Psoas muscle (tissue), 8 donors: ENCODE data around the gene S1PR5. TPM values are rescaled to one million over a fixed set of nuclear protein-coding genes. Genes with fewer than 3 reads are reported as not detected.

Experiments used
- ATAC-seq, 4 donors: fragments of 200-7000 bp; cut with Tn5 transposase; one replicate each; pipeline ENCODE4 v1.9.1; 2020; ENCODE audit warnings: moderate library complexity in 3 of 4, mild to moderate bottlenecking in 2 of 4
- DNase-seq, 2 donors: peaks; one replicate each; pipeline ENCODE4 v3.0.0-alpha.2; 2020
- H3K27ac ChIP-seq: fragments of 200-600 bp; one replicate; pipeline ENCODE4 v1.8.0; 2022
- H3K27me3 ChIP-seq, 3 donors: fragments of 200-600 bp in 1 of 3; one replicate each; pipeline versions ENCODE4 v1.6.1 to v1.8.0; 2013 to 2022; ENCODE audit warnings: low read length in 2 of 3, mild to moderate bottlenecking in 2 of 3, moderate library complexity in 1 of 3; ENCODE audit not compliant: insufficient read depth in 3 of 3
- H3K36me3 ChIP-seq, 2 donors: fragments of 200-600 bp in 1 of 2; one replicate each; pipeline versions ENCODE4 v1.6.1 to v1.8.0; 2013 to 2022; ENCODE audit warnings: low read depth in 1 of 2, mild to moderate bottlenecking in 1 of 2, moderate library complexity in 1 of 2; ENCODE audit not compliant: insufficient read depth in 1 of 2
- H3K4me1 ChIP-seq: fragments of 200-600 bp; one replicate; pipeline ENCODE4 v1.8.0; 2022
- H3K4me3 ChIP-seq: fragments of 200-600 bp; one replicate; pipeline ENCODE4 v1.8.0; 2022; ENCODE audit warnings: mild to moderate bottlenecking
- H3K9me3 ChIP-seq: fragments of 200-600 bp; one replicate; pipeline ENCODE4 v1.8.0; 2022
- WGBS, 3 donors: extraction: QIAGEN DNeasy Blood & Tissue Kit; methylation state at CpG; one replicate each; pipeline versions ENCODE4 v1.1.6 to v1.1.7; 2013; 5-methylcytosine and 5-hydroxymethylcytosine counted together
- intact Hi-C, 2 donors: fragments of 100-400 bp; cut with DNase I; formaldehyde crosslinking; loops; one replicate each; pipeline versions ENCODE4 v1.11.0 to v1.14.2; 2022
- polyA plus RNA-seq, 3 donors: library from polyadenylated mRNA; stranded (reverse); fragments of 200-250 nt; gene quantifications; one replicate each; pipeline ENCODE4 v1.2.3, GENCODE V29; 2013
- total RNA-seq, 4 donors: library from RNA; stranded (reverse); fragmentation: NEBNext Ultra II Directional in 2 of 4; extraction: Animal tissue kit (Norgen Biotek cat#: 25700) in 2 of 4; gene quantifications; one replicate each; pipeline versions ENCODE4 v1.2.1 to v1.2.4, GENCODE V29; 2021 to 2023
- TF ChIP-seq, protein P1 (sequence below): fragments of 200-600 bp; IDR thresholded peaks from one replicate; pipeline ENCODE4 v1.8.0; 2022; ENCODE audit warnings: antibody characterized with exemption
- donor health status: healthy with polysubstance abuse.
- donor health status: DM: no; HTN: no; CAD: no; lungs with moderate emphysema.
- donor health status: Bipolar disorder and iron deficiency.
- donor health status: healthy.
- donor health status: DM: yes; HTN: yes; CAD: no.
- donor health status: DM: no; HTN: no; CAD: no.
- donor health status: DM: no; HTN: no; CAD: no.
- donor health status: DM: yes; HTN: yes; CAD: no.

S1PR5 gene
- total and polyA plus RNA-seq, 7 donors, result 0.07 to 0.30 (median 0.15) TPM

DNA sequence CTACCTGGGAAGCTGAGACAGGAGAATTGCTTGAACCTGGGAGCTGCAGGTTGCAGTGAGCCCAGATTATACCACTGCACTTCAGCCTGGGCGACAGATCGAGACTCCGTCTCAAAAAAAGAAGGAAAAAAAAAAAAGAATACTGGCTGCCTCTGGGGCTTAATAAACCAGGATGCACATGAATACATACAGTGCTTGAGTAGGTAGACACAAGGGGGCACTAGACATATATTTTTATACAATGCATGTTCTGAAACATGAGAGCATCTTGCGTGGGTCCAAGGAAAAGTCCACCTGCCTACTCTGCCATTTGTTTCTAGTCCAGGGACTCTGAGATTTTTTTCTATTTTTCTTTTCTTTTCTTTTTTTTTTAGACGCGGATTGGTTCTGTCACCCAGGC, 45.3 kb downstream of the S1PR5 start:
- TF ChIP-seq, protein P1, sequence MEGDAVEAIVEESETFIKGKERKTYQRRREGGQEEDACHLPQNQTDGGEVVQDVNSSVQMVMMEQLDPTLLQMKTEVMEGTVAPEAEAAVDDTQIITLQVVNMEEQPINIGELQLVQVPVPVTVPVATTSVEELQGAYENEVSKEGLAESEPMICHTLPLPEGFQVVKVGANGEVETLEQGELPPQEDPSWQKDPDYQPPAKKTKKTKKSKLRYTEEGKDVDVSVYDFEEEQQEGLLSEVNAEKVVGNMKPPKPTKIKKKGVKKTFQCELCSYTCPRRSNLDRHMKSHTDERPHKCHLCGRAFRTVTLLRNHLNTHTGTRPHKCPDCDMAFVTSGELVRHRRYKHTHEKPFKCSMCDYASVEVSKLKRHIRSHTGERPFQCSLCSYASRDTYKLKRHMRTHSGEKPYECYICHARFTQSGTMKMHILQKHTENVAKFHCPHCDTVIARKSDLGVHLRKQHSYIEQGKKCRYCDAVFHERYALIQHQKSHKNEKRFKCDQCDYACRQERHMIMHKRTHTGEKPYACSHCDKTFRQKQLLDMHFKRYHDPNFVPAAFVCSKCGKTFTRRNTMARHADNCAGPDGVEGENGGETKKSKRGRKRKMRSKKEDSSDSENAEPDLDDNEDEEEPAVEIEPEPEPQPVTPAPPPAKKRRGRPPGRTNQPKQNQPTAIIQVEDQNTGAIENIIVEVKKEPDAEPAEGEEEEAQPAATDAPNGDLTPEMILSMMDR, result peak; percentile 23
- ATAC-seq (peak in 1 of 4 donors; percentile 49), DNase-seq (no peak)
- 36 to 55% (median 42%) methylated on average over 5 to 6 of the region's 6 CpGs for WGBS, 3 donors
- intact Hi-C loops, result no loop called here
- Histone ChIP-seq H3K36me3 (peaks cover 0 to 12% of the 10 kb centered on the region in 2 donors), H3K4me1 (no peaks in the 10 kb centered on the region), H3K27ac (no peak overlapping the region), H3K9me3 (no peaks in the 10 kb centered on the region), H3K27me3 (no peaks in the 10 kb centered on the region), H3K4me3 (no peak overlapping the region)

DNA sequence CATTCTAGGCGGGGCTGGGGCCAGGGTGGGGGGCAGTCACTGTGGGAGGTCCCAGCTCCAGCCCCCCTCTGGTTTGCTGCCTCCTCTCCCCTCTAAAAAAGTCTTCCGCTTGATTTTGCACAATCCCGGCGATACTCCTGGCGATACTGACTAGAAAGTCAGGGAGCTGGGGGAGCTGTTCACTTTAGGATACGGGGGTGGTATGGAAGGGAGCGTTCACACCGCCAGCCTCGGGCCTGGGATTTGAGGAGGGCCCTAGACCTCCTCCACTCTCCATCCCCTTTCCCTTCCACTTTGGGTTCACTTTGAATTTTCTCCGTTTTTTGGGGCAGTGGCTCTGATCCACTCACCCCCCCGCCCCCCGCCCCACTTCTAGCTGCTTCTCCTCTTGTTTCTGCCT, 49.1 kb downstream of the S1PR5 start:
- TF ChIP-seq, protein P1, result no peak
- ATAC-seq (no peak), DNase-seq (no peak)
- no peaks in the 10 kb centered on the region for H3K27me3 ChIP-seq
- WGBS, 3 donors, result 79 to 85% (median 82%) methylated on average over 12 of the region's 12 CpGs
- no peak overlapping the region for H3K4me3 ChIP-seq
- no peaks in the 10 kb centered on the region for H3K9me3 ChIP-seq
- intact Hi-C loops, result no loop called here
- H3K27ac ChIP-seq, result no peak overlapping the region
- H3K36me3 ChIP-seq, result peaks cover 0 to 46% of the 10 kb centered on the region in 2 donors
- no peaks in the 10 kb centered on the region for H3K4me1 ChIP-seq

DNA sequence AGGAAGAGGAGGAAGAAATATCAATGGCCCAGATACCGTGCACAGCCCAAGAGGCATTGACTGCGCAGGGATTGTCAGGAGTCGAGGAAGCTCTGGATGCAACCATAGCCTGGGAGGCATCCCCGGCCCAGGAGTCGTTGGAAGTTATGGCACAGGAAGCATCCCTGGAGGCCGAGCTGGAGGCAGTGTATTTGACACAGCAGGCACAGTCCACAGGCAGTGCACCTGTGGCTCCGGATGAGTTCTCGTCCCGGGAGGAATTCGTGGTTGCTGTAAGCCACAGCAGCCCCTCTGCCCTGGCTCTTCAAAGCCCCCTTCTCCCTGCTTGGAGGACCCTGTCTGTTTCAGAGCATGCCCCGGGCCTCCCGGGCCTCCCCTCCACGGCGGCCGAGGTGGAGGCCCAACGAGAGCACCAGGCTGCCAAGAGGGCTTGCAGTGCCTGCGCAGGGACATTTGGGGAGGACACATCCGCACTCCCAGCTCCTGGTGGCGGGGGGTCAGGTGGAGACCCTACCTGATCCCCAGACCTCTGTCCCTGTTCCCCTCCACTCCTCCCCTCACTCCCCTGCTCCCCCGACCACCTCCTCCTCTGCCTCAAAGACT, 50.0 kb downstream of the S1PR5 start:
- Histone ChIP-seq H3K4me1 (no peaks in the 10 kb centered on the region), H3K27ac (no peak overlapping the region), H3K27me3 (no peaks in the 10 kb centered on the region), H3K4me3 (no peak overlapping the region), H3K36me3 (peaks cover 0 to 54% of the 10 kb centered on the region in 2 donors), H3K9me3 (no peaks in the 10 kb centered on the region)
- WGBS, 3 donors, result 79 to 82% (median 81%) methylated on average over 19 to 20 of the region's 20 CpGs
- no peak for DNase-seq
- intact Hi-C loops, result no loop called here
- TF ChIP-seq, protein P1, result no peak
- no peak for ATAC-seq

DNA sequence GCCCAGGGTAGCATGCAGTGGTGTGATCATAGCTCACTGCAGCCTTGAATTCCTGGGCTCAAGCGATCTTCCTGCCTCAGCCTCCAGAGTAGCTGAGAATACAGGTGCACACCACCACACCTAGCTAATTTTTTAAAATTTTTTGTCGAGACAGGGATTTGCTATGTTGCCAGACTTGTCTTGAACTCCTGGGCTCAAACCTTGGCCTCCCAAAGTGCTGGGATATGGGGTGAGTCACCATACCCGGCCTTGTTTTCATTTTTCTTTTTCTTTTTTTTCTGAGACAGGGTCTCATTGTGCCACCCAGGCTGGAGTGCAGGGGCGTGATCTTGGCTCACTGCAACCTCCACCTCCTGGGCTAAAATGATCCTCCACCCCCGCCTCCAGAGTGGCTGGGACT, 52.8 kb downstream of the S1PR5 start:
- intact Hi-C loops, result no loop called here
- peaks cover 0 to 56% of the 10 kb centered on the region in 2 donors for H3K36me3 ChIP-seq
- 81 to 95% (median 85%) methylated on average over 5 of the region's 5 CpGs for WGBS, 3 donors
- no peak overlapping the region for H3K27ac ChIP-seq
- no peak for DNase-seq
- TF ChIP-seq, protein P1, result no peak
- no peak overlapping the region for H3K4me3 ChIP-seq
- H3K4me1 ChIP-seq, result no peaks in the 10 kb centered on the region
- H3K9me3 ChIP-seq, result no peaks in the 10 kb centered on the region
- no peaks in the 10 kb centered on the region for H3K27me3 ChIP-seq
- ATAC-seq, result no peak

Other genes with a start within 250 kb of the S1PR5 start
- 1 to 10 TPM; 3.7 to 8.0 (median 6.9) TPM for gene ICAM1, start 246.3 kb downstream of the S1PR5 start, total RNA-seq
- 1 to 10 TPM; 2.7 to 7.5 (median 3.3) TPM for gene ICAM1, start 246.3 kb downstream of the S1PR5 start, polyA plus RNA-seq
- under 1 TPM in 1 of 4 donors, not detected in 3; 0.47 TPM for gene ICAM4, start 230.5 kb downstream of the S1PR5 start, total RNA-seq
- under 1 TPM in 2 of 3 donors, not detected in 1; 0.04 to 0.18 TPM for gene ICAM4, start 230.5 kb downstream of the S1PR5 start, polyA plus RNA-seq
- gene ICAM5, start 227.5 kb downstream of the S1PR5 start, total RNA-seq, result under 1 TPM in 2 of 4 donors, not detected in 2; 0.13 to 0.22 TPM
- gene ICAM5, start 227.5 kb downstream of the S1PR5 start, polyA plus RNA-seq, result under 1 TPM in 2 of 3 donors, not detected in 1; 0.04 TPM
- gene ZGLP1, start 207.6 kb downstream of the S1PR5 start, total RNA-seq, result 1 to 10 TPM in 1 of 4 donors, under 1 TPM in 2, not detected in 1; 0.59 to 2.9 (median 0.69) TPM
- 1 to 10 TPM in 1 of 3 donors, under 1 TPM in 2; 0.69 to 1.6 (median 1.00) TPM for gene ZGLP1, start 207.6 kb downstream of the S1PR5 start, polyA plus RNA-seq
- gene FDX2, start 201.4 kb downstream of the S1PR5 start, total RNA-seq, result 10 to 100 TPM; 16.0 to 21.8 (median 18.3) TPM
- gene FDX2, start 201.4 kb downstream of the S1PR5 start, polyA plus RNA-seq, result 10 to 100 TPM; 30.7 to 52.5 (median 39.6) TPM
- 10 to 100 TPM in 2 of 4 donors, 1 to 10 TPM in 2; 7.9 to 11.2 (median 9.9) TPM for gene RAVER1, start 183.9 kb downstream of the S1PR5 start, total RNA-seq
- 1 to 10 TPM; 4.3 to 8.2 (median 4.8) TPM for gene RAVER1, start 183.9 kb downstream of the S1PR5 start, polyA plus RNA-seq
- gene ICAM3, start 177.8 kb downstream of the S1PR5 start, total RNA-seq, result 10 to 100 TPM in 1 of 4 donors, 1 to 10 TPM in 3; 6.4 to 10.1 (median 8.1) TPM
- 10 to 100 TPM in 1 of 3 donors, 1 to 10 TPM in 2; 7.8 to 10.1 (median 9.2) TPM for gene ICAM3, start 177.8 kb downstream of the S1PR5 start, polyA plus RNA-seq
- 10 to 100 TPM; 37.1 to 57.6 (median 40.4) TPM for gene TYK2, start 136.9 kb downstream of the S1PR5 start, total RNA-seq
- gene TYK2, start 136.9 kb downstream of the S1PR5 start, polyA plus RNA-seq, result 10 to 100 TPM; 40.7 to 58.8 (median 41.7) TPM
- gene CDC37, start 113.9 kb downstream of the S1PR5 start, total RNA-seq, result 100 to 1,000 TPM; 165 to 182 (median 171) TPM
- 100 to 1,000 TPM; 208 to 268 (median 234) TPM for gene CDC37, start 113.9 kb downstream of the S1PR5 start, polyA plus RNA-seq
- gene PDE4A, start 96.9 kb downstream of the S1PR5 start, total RNA-seq, result 10 to 100 TPM in 3 of 4 donors, 1 to 10 TPM in 1; 7.9 to 29.0 (median 16.8) TPM
- gene PDE4A, start 96.9 kb downstream of the S1PR5 start, polyA plus RNA-seq, result 10 to 100 TPM in 2 of 3 donors, 1 to 10 TPM in 1; 4.1 to 15.1 (median 11.5) TPM
- gene KEAP1, start 14.1 kb downstream of the S1PR5 start, total RNA-seq, result 100 to 1,000 TPM; 109 to 208 (median 169) TPM
- 100 to 1,000 TPM; 154 to 242 (median 205) TPM for gene KEAP1, start 14.1 kb downstream of the S1PR5 start, polyA plus RNA-seq
- gene ATG4D, start 26.5 kb upstream of the S1PR5 start, total RNA-seq, result 10 to 100 TPM; 42.5 to 71.8 (median 60.8) TPM
- 10 to 100 TPM; 49.3 to 95.7 (median 72.8) TPM for gene ATG4D, start 26.5 kb upstream of the S1PR5 start, polyA plus RNA-seq
- 10 to 100 TPM; 17.3 to 20.6 (median 20.3) TPM for gene KRI1, start 48.6 kb upstream of the S1PR5 start, total RNA-seq
- 10 to 100 TPM; 14.8 to 21.6 (median 20.1) TPM for gene KRI1, start 48.6 kb upstream of the S1PR5 start, polyA plus RNA-seq
- gene CDKN2D, start 51.5 kb upstream of the S1PR5 start, total RNA-seq, result 10 to 100 TPM in 3 of 4 donors, 1 to 10 TPM in 1; 6.1 to 13.1 (median 11.8) TPM
- 10 to 100 TPM; 18.0 to 29.2 (median 22.7) TPM for gene CDKN2D, start 51.5 kb upstream of the S1PR5 start, polyA plus RNA-seq
- gene AP1M2, start 69.9 kb upstream of the S1PR5 start, total RNA-seq, result not detected
- gene AP1M2, start 69.9 kb upstream of the S1PR5 start, polyA plus RNA-seq, result under 1 TPM in 1 of 3 donors, not detected in 2; 0.13 TPM
- gene SLC44A2, start 108.1 kb upstream of the S1PR5 start, total RNA-seq, result 100 to 1,000 TPM in 1 of 4 donors, 10 to 100 TPM in 3; 73.8 to 104 (median 83.8) TPM
- gene SLC44A2, start 108.1 kb upstream of the S1PR5 start, polyA plus RNA-seq, result 10 to 100 TPM; 36.3 to 73.4 (median 63.2) TPM
- gene ILF3, start 136.9 kb upstream of the S1PR5 start, total RNA-seq, result 100 to 1,000 TPM; 112 to 189 (median 157) TPM
- gene ILF3, start 136.9 kb upstream of the S1PR5 start, polyA plus RNA-seq, result 100 to 1,000 TPM in 2 of 3 donors, 10 to 100 TPM in 1; 70.6 to 148 (median 139) TPM
- 10 to 100 TPM; 24.7 to 28.8 (median 27.1) TPM for gene QTRT1, start 184.0 kb upstream of the S1PR5 start, total RNA-seq
- 10 to 100 TPM; 15.9 to 33.4 (median 28.6) TPM for gene QTRT1, start 184.0 kb upstream of the S1PR5 start, polyA plus RNA-seq
- gene DNM2, start 200.6 kb upstream of the S1PR5 start, total RNA-seq, result 100 to 1,000 TPM; 117 to 143 (median 130) TPM
- 100 to 1,000 TPM in 1 of 3 donors, 10 to 100 TPM in 2; 70.6 to 149 (median 74.1) TPM for gene DNM2, start 200.6 kb upstream of the S1PR5 start, polyA plus RNA-seq